ENCODE data around the gene SND1. TPM values are rescaled to one million over a fixed set of nuclear protein-coding genes. Genes with fewer than 3 reads are reported as not detected.

SND1 gene
- total RNA-seq, 1 donor: 241 TPM

GRCh38 chr7:128003787-128004186, 351.8 kb downstream of the SND1 start:
- no peak for DNase-seq (ENCODE audit: low read depth)
- no peak for TF ChIP-seq CTCF (IDR thresholded peaks at IDR 0.05; ENCODE audit: insufficient read depth, low read depth, low read length)
- no peak overlapping the region for H3K4me3 ChIP-seq (ENCODE audit: low read depth, low read length)

- TF ChIP-seq CTCF (IDR thresholded peaks at IDR 0.05; ENCODE audit: insufficient read depth, low read depth, low read length): no peak
- no peak overlapping the region for H3K4me3 ChIP-seq (ENCODE audit: low read depth, low read length)
- no peak for DNase-seq (ENCODE audit: low read depth)
Measured at GRCh38 chr7:128004623-128005022, 352.6 kb downstream of the SND1 start.

DNA sequence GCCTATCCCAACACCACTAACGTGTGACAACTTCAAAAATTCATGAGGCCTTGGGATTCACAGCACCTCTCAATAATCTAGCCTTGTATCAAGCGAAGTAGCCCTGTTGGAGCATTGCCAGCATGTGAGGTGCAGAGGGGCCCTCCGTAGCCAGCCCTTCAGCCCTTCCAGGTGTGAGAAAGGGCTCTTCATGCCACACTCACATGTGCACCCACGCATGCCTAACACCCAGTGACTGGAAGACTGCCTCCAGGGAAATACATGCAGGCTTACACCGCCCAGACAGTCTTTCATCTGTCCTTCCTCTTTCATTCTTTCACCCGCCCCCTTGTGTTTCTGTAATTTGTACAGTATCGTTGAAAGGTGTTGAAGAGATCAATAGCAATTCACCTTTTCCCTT, 353.1 kb downstream of the SND1 start:
- DNase-seq (ENCODE audit: low read depth): no peak
- no peak for TF ChIP-seq CTCF (IDR thresholded peaks at IDR 0.05; ENCODE audit: insufficient read depth, low read depth, low read length)
- H3K4me3 ChIP-seq (ENCODE audit: low read depth, low read length): no peak overlapping the region

DNA sequence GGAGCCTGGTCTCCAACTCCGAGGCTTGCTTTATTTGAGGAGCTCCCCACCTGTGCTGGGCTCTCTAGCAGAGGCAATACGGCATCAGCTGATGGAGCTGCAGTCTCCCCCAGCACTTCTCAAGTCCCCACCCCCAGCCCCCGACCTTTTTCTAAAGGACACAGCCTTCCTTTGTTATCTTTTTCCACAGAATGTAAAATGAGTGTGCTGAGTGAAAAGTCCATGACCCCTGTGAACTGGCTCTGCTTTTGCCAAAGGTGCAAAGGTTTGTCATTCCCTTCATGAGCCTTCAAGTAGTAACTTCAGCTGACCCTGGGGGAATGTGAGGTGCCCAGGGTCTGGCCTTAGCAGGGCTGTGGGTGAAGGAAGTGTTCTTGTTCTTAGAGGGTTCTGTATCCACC, 353.8 kb downstream of the SND1 start:
- TF ChIP-seq CTCF (IDR thresholded peaks at IDR 0.05; ENCODE audit: insufficient read depth, low read depth, low read length): no peak
- H3K4me3 ChIP-seq (ENCODE audit: low read depth, low read length): no peak overlapping the region
- no peak for DNase-seq (ENCODE audit: low read depth)

DNA sequence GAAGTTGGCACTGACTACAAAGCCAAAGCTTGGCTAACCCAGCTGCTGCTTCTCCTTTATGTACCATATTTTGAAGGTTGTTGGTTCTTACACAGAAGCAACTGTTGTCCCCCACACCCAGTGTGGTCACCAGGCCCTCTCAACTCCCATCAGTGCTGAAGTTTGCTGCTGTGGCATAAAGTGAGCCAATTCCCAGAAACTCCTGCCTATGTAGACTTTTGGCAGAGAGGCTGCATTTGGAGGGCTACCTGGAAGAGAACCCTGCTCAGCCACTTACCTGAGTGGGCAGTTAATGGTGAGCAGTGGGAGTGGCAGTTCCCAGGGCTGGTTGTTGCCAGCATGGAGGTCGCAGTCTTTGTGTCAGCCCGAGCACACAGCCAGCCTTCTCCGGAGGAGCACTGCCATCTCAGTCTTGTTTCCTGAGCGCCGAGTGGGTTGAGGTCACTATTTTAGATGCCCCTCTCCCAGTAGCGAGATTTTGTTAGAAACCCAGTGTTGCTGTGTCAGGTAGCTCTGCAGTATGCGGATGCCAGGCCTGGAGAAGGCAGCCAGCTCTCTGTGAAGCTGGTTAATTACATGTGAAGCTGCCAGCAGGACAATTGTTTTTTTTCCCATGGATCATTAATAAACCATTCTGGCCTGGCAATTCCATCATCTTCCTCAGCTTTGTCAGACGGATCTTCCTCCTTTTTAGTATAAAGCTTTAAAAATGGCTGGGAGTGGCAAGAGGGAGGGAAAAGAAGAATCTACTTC, 354.7 kb downstream of the SND1 start:
- no peak for DNase-seq (ENCODE audit: low read depth)
- TF ChIP-seq CTCF (IDR thresholded peaks at IDR 0.05; ENCODE audit: insufficient read depth, low read depth, low read length): no peak
- H3K4me3 ChIP-seq (ENCODE audit: low read depth, low read length): no peak overlapping the region

GRCh38 chr7:128007303-128007680, 355.3 kb downstream of the SND1 start:
- no peak overlapping the region for H3K4me3 ChIP-seq (ENCODE audit: low read depth, low read length)
- TF ChIP-seq CTCF (IDR thresholded peaks at IDR 0.05; ENCODE audit: insufficient read depth, low read depth, low read length): no peak
- DNase-seq (ENCODE audit: low read depth): no peak

- TF ChIP-seq CTCF (IDR thresholded peaks at IDR 0.05; ENCODE audit: insufficient read depth, low read depth, low read length): no peak
- H3K4me3 ChIP-seq (ENCODE audit: low read depth, low read length): no peak overlapping the region
Measured at GRCh38 chr7:128008141-128008540, 356.1 kb downstream of the SND1 start.

More at GRCh38 chr7:128008141-128008540, 356.1 kb downstream of the SND1 start:
- DNase-seq (ENCODE audit: low read depth): no peak
